Esophagus squamous epithelium (tissue), 4 donors: ENCODE measurements around the gene MRRF.

Source experiments
- CTCF ChIP-seq, 6 experiments: fragments of 450-650 bp in 4 of 6; fragments of 200-600 bp in 2 of 6; sonication (generic) in 2 of 6; IDR thresholded peaks; one replicate each; pipeline ENCODE4 v1.5.1; 2016 to 2019; ENCODE audit warnings: antibody characterized with exemption in 6 of 6, mild to moderate bottlenecking in 4 of 6, moderate library complexity in 4 of 6
- POLR2A ChIP-seq, 4 donors: fragments of 450-650 bp; IDR thresholded peaks; one replicate each; pipeline ENCODE4 v1.6.1; 2017; ENCODE audit warnings: antibody characterized with exemption in 4 of 4, mild to moderate bottlenecking in 4 of 4, moderate library complexity in 3 of 4

GRCh38 chr9:122318284-122318683 is 53.6 kb downstream of the MRRF start:
- no peak for TF ChIP-seq CTCF (IDR thresholded peaks at IDR 0.05)
- TF ChIP-seq POLR2A (IDR thresholded peaks at IDR 0.05): no peak
